Measurements from ENCODE around the gene SGSH.
"Not testable (repeated sequence)": the region's sequence is repeated elsewhere in the genome, so short reads cannot be mapped to it uniquely, and the experiment has no call there.

The SGSH gene

DNA sequence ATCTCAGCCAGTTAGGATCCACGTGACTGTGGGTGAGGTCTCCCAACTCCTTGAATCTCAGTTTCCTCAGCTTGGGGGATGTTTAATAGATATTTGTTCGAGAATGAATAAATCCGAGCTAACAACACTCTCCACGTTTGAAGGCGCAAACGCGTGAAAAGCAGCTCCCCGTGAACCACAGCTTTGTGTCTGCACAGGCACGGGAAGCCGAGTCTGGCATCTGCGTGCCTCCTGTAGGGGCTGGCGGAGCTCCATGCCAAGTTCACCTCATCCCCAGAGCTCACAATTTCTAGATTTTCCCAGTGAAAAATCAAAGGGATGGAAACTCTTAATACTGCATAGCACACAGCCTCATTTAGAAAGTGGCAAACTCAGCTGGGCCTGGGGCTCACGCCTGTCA is 14.3 kb downstream of the SGSH start:
- no peak for DNase-seq

DNA sequence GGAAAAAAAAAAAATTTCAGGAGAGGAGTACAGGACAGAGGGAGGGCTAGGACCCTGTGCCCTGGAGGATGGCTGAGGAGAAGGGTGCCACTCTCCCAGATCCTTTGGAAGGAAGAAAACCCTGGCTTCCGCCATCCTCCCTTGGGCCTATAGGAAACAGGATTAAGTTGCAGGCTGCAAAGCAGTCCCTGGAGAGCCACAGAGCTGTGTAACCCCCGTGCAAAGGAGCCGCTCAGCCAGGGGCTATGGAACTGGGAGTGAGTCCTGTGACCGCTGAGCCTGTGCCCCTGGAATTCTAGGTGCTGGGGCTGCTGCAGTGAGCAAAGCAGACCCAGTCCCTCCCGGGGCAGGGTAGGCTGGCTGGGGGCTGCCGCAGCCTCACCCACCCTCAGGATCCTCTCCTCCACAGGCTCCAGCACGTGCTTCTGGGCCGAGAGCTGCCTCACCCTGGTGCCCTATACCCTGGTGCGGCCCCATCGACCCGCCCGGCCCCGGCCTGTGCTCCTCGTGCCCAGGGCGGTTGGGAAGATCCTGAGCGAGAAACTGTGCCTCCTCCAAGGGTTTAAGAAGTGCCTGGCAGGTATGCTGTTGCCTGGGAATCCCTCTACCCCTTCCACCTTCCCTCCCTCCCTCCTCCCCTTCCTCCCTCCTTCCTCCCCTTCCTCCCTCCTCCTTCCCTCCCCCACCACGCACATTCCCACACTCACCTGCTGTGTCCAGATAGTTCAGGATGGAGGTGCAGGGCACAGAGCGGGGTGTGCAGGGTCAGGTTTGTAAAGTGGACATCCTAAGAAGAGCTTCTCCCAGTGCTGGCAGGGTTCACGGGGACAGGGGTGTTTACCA is 15.3 kb downstream of the SGSH start:
- DNase-seq = no peak

- no peak for DNase-seq
These were observed 16.6 kb downstream of the SGSH start for GRCh38 chr17:80203471-80203963.

DNA sequence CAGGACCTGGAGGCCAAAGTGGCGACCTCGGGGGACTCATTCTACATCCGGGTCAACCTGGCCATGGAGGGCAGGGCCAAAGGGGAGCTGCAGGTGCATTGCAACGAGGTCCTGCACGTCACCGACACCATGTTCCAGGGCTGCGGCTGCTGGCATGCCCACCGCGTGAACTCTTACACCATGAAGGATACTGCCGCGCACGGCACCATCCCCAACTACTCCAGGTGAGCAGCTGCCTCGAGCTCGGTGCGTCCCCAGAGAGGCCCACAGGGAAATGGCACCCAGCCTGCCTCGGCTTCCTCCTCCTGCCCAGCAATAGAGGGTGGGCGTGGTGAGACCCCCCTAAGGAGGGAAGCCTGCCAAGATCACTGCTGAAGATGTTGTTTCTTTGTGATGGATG is 17.9 kb downstream of the SGSH start:
- DNase-seq = no peak

DNA sequence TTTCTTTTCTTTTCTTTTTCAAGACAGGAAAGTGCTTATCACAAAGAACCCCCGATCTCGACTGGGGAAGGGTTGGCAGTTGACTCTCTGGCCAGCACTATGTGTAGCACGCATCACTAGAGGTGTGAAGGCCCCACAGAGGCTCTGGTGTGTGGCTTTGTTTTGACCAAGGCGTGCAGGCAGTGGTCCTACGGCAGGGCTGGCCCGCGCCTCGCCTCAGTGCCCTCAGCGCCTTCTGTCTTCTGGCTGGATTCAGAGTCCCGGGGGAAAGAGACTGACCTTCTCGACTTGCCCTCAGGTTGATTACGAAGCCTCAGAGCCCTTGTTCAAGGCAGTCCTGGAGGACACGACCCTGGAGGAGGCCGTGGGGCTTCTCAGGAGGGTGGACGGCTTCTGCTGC is 18.7 kb downstream of the SGSH start:
- DNase-seq = no peak

- DNase-seq = not testable (repeated sequence)
These were observed 20.8 kb downstream of the SGSH start for GRCh38 chr17:80199295-80199694.

GRCh38 chr17:80198144-80198661 is 21.9 kb downstream of the SGSH start:
- no peak for DNase-seq

DNA sequence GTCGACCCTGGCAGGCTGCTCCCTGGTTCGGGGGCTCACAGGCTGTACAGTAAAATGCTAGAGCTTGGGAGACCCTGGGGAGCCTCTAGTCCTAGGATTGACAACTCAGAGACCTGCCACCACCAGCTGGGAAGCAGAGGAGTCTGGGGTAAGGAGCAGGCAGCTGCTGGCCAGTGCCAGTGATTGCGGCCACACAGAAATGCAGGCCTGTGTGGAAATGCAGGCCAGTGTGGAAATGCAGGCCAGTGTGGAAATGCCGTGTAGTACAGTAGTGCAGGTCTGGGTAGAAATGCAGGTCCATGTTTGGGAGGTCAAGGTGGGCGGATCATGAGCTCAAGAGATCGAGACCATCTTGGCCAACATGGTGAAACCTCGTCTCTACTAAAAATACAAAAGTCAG is 23.5 kb downstream of the SGSH start:
- no peak for DNase-seq

DNA sequence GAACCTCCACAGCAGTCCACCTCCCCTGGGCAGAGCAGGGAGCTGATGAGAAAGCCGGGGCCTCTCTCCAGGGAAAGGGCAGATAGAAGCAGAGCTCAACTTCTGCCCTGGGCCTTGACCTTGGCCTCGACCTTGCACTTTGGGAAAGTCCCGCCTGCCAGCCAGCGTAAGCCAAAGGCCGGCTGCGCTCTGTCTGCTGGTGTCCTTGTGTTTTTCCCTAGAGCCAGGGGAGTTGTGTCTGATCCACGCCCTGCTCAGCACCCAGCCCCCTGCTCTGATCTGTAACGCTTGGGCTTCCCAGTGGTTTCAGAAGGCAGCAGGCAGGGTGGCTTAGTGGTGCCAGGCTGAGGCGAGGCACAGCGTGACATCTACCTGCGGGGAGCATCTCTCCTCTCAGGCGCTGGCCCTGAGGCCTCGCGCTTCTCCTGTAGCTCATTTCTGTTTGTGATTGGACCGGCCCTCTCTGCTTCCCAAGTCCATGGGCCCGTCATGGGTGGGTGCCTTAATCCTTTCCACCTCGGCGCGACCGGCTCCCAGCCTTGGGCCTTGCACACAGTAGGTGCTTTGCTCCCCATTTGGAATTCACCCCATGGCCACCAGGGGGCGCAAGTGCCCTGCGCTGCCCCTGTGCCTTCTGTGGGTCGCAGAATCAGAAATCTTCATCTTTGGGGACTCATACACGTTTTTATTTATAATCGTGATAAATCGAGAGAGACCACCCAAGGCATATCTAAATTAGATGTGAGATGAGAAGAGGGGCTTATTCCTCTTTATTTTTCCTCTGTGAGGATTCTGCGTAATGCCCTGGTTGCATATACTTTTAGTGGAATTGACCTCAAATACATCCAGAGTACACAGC is 24.2 kb downstream of the SGSH start:
- no peak for DNase-seq

GRCh38 chr17:80195141-80195540 is 25.0 kb downstream of the SGSH start:
- no peak for DNase-seq

GRCh38 chr17:80191865-80192661 is 28.1 kb downstream of the SGSH start:
- DNase-seq = no peak

DNA sequence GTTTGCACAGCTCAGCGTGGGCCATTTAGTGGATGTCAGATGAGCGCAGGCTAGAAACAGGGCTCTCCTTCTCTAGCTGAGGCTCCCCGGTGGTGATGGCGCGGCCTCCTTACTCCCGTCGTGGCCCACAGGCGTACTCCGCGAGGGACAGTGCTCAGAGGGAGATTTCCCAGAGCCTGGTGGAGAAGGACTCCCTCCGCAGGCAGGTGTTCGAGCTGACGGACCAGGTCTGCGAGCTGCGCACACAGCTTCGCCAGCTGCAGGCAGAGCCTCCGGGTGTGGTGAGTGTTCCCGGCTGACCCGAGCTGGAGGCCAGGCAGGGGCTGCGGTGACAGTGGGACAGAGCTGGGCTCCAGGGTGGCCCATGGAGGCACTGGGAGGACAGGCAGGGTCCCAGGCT is 28.9 kb downstream of the SGSH start:
- DNase-seq = no peak

GRCh38 chr17:80190716-80191115 is 29.4 kb downstream of the SGSH start:
- no peak for DNase-seq

DNA sequence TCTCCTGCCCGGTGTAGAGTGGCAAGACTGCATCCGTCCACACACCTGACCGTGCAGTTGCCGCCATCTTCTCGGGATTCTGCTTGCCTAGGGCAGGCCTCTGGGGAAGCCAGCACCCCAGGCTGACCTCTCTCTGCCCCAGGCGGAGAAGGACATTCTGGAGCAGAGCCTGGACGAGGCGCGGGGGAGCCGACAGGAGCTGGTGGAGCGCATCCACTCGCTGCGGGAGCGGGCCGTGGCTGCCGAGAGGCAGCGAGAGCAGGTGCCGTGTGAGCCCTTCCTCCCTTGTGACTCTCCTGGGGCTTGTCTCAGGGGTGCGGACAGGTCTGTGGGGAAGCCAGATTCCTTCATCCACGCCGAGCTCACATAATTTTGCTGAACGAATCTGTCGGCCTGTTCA is 30.5 kb downstream of the SGSH start:
- no peak for DNase-seq

- no peak for DNase-seq
These were observed 32.6 kb downstream of the SGSH start for GRCh38 chr17:80187515-80187941.

DNA sequence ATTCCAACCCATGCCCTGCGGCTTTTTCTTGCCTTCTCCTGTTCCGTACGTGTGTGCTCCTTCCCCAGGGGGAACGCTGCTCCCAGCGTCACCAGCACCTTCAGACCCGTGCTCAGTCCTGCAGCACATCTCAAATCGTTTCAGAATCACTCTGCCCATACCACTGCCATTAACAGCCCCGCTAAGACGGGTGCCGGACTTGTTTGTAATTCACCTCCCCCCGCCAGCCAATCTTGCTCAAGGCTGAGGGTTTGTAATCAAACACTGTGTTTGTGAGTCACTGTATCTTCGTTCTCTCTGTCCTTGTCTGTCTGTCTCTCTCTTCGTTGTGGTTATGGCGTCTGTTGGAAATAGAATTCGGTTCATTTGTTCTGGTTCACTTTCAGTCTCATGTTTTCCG is 33.0 kb downstream of the SGSH start:
- DNase-seq = no peak

GRCh38 chr17:80185968-80186367 is 34.2 kb downstream of the SGSH start:
- no peak for DNase-seq

GRCh38 chr17:80184423-80184714 is 35.8 kb downstream of the SGSH start:
- no peak for DNase-seq

DNA sequence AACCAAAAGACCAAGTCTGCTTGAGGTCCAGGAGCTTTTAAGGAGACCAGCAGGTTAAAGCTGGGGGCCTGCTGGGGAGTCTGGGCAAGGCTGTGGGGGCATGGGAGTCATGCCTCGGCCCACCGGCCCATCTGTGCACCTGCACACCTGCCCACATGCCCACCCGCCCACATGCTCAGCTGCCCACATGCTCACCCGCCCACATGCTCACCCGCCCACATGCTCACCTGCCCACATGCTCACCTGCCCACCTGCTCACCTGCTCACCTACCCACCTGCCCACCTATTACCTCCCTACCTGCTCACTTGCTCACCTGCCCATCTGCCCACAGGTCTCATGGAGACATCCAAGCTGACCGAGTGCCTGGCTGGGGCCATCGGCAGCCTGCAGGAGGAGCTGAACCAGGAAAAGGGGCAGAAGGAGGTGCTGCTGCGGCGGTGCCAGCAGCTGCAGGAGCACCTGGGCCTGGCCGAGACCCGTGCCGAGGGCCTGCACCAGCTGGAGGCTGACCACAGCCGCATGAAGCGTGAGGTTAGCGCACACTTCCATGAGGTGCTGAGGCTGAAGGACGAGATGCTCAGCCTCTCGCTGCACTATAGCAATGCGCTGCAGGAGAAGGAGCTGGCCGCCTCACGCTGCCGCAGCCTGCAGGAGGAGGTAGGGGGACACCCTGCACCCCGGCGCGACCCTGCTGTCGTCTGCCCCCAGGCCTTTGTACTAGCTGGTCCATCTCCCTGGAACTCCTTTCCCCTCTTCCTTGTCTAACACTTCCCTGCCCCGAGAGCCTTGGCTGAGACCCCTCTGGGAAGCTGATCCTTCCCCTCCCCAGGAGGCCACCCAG is 36.3 kb downstream of the SGSH start:
- no peak for DNase-seq

DNA sequence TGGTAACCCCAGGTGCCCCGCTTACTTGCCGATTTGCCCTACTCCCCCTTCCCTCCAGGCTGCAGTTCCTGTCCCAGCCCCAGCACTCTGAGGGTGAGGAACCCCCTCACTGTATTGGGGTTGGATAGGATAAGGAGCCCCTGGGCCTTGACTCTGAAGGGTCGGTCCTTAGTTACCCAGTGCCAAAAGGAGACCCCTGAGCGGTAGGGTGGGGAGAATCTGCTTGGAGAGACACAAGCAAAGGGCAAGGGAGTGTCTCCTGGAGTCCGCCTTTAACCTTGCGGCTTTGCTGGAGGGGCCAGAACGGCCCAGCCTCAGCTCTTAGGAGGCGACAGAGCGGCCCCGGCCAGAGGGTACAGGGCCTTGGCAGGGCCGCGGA is 37.3 kb downstream of the SGSH start:
- DNase-seq = no peak

DNA sequence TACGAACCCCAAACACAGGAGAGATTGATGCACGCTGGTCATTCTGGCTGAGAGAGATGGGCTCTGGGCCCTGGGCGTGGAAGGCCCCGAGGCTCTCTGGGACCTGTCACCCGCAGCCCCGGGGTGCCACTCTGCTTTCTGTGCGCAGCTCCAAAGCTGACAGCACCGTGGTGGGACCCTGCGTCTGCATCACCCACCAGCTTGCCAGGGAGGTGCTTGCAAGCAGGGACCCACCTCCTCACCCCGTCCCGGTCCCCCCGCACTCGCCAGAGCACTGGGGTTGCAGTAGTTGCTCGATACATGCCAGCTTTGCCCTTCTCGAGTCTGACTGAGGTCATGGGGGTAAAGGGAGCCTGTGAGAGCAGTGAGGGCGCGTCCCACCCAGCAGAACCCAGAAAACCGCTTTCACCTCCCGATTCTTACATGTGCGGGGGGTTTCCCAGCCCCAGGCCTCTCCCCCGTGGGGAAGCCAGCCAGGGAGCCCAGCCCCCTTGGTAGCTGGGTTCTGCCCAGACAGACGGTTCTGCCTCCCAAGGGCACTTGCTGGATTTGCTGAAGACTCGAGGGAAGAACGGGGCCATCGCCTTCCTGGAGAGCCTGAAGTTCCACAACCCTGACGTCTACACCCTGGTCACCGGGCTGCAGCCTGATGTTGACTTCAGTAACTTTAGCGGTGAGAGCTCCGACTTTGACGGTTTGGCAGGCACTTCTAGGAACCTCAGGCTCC is 37.9 kb downstream of the SGSH start:
- DNase-seq = no peak

- DNase-seq = no peak
These were observed 38.7 kb downstream of the SGSH start for GRCh38 chr17:80181431-80181830.

Measured in NCI-H2107 (cell line).